ENCODE data around the gene GATA1.

Gene GATA1

DNA sequence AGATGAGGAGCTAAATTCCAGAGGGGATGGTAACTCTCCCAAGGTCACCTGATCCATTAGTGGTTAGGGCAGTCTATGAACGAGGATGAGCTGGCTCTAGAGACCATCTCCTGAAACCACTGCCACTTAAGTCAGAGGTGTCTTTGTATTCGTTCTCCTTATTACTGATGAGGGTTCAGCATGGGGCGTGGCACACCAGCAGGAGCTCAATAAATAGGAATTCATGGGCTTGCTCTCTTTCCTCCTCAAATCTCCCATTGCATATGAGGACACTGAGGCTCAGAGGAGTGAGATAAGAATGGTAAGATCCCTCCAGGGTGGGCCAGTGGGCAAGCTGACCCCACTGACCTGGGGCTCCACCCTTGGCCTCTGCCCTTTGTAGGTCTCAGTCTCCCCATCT is 1.7 kb upstream of the GATA1 start:
- TF ChIP-seq, protein P1, sequence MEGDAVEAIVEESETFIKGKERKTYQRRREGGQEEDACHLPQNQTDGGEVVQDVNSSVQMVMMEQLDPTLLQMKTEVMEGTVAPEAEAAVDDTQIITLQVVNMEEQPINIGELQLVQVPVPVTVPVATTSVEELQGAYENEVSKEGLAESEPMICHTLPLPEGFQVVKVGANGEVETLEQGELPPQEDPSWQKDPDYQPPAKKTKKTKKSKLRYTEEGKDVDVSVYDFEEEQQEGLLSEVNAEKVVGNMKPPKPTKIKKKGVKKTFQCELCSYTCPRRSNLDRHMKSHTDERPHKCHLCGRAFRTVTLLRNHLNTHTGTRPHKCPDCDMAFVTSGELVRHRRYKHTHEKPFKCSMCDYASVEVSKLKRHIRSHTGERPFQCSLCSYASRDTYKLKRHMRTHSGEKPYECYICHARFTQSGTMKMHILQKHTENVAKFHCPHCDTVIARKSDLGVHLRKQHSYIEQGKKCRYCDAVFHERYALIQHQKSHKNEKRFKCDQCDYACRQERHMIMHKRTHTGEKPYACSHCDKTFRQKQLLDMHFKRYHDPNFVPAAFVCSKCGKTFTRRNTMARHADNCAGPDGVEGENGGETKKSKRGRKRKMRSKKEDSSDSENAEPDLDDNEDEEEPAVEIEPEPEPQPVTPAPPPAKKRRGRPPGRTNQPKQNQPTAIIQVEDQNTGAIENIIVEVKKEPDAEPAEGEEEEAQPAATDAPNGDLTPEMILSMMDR (IDR thresholded peaks at IDR 0.05; ENCODE audit: insufficient read depth, missing control alignments), result no peak
- FAIRE-seq (no peak), DNase-seq (ENCODE audit: insufficient read length, low spot score) (no peak)

DNA sequence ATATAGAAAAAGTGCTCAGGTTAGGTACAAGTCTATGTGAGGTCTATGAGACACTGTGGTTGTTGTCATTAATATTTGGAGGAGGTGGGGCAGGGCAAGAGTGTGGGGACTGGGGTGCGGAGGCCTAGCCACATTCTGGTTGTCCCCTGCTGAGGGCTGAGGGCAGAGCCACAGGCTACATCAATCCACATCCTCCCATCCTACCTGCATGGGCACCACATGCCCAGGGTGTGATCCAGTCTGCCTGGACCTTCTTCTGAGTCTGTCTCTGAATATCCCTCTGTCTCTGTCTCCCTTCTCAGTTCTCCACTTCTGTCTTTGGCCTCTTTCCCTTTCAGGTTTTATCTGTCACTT is 1.2 kb upstream of the GATA1 start:
- DNase-seq (ENCODE audit: insufficient read length, low spot score) (no peak), FAIRE-seq (no peak)

DNA sequence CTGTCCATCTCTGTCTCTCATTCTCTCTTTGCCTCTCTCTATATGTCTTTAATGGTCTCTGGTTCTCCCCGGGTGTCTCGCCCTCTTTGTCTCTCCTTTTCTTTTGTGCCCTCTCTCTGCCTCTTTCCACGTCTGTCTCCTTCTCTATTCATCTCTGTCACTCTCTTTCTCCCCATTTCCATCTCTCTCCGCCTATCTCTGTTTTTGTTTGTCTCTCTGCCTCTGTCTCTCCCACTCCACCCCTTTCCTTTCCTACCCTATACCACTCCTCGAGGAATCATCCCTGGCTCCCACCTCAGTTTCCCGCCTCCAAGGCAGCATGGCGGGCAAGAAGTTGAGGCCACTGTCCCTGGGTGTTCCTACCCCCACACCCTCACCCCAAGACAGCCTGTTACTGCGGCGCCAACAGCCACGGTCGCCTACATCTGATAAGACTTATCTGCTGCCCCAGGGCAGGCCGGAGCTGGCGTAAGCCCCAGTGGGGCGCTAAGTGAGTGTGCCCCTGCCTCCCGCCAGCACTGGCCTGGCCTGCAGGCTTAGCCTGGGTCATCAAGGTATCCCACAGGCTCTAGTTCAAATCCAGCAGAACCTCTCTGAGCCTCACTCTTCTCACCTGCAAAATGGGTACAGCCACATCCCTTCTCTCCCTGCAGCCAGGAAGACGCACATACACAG is 713 bp upstream of the GATA1 start:
- DNase-seq (ENCODE audit: insufficient read length, low spot score), result no peak
- no peak for FAIRE-seq
- TF ChIP-seq, protein P1 (IDR thresholded peaks at IDR 0.05; ENCODE audit: insufficient read depth, missing control alignments), result no peak

More for the DNA sequence above, 1.2 kb upstream of the GATA1 start:
- TF ChIP-seq, protein P1 (IDR thresholded peaks at IDR 0.05; ENCODE audit: insufficient read depth, missing control alignments), result no peak

DNA sequence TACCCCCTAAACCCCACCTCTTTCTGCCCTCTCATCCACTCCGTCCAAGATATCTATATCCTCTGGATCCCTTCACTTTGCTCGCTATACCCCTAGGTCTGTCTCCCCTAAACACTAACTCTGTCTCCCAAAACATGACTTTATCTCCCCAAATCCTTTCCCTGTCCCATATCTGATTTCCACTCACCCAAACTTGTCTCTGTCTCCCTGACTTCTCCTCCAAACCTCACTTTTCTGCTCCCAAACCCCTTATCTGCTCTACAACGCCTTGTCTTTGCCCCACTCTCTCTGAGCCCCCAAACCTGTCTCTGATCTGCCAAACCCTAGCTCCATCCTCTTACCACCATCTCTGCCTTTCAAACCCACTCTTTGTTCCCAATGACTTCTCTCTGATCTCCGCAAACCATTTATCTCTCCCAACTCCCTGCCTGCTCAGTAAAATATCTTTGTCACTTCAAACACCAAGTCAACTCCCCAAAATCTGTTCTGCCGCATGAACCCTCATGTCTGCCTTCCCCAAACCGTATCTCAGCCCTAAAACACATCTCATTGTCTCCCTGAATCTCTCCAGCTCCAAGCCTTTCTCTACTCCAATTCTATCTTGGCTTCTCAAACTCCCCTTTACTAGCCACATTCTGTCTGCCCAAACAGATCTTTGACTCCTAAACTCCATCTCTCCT is 575 bp downstream of the GATA1 start:
- DNase-seq (ENCODE audit: insufficient read length, low spot score) (no peak), FAIRE-seq (no peak)
- TF ChIP-seq, protein P1 (IDR thresholded peaks at IDR 0.05; ENCODE audit: insufficient read depth, missing control alignments), result no peak

DNA sequence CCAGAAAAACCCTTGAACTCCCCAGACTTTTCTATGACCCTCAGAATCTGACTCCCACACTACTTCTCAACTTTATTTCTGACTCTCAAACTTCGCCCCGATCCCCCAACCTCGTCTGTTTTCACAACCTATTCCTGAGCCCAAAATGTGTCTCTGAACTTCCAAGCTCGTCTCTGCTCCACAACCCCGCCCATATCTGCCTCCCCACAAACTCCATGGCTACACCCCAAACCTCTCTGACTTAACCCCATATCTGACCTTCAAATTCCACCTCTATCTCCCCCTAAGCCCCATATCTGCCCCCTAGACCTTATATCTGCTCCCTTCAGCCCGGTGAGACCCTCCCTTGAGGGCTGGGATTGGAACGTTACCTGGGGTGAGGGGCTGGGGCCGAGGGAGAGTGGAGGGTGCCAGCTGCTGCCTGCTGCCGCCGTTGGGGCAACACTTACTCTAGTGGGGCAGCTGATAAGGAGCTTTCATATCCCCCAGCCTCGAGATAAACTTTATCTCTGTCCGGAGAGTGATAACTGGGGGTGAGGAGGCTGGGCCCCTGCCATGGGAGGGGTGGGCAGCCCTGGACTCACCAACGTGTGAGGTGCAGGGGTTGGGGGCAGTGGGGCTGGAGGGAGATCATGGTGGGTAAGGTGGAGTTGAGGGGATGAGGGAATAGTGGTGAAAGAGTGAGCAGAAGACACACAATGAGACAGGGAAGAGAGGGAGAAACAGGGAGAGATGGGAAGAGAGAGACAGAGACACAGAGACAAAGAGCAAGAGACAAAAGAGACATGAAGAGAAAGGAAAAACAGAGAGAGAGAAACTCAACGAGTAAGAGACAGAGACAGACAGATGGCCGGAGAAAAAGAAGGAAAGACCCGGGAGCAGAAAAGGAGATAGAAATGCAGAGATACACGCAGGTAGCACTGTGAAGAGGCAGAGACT is 1.4 kb downstream of the GATA1 start:
- TF ChIP-seq, protein P1 (IDR thresholded peaks at IDR 0.05; ENCODE audit: insufficient read depth, missing control alignments), result no peak
- DNase-seq (ENCODE audit: insufficient read length, low spot score) (no peak), FAIRE-seq (no peak)

DNA sequence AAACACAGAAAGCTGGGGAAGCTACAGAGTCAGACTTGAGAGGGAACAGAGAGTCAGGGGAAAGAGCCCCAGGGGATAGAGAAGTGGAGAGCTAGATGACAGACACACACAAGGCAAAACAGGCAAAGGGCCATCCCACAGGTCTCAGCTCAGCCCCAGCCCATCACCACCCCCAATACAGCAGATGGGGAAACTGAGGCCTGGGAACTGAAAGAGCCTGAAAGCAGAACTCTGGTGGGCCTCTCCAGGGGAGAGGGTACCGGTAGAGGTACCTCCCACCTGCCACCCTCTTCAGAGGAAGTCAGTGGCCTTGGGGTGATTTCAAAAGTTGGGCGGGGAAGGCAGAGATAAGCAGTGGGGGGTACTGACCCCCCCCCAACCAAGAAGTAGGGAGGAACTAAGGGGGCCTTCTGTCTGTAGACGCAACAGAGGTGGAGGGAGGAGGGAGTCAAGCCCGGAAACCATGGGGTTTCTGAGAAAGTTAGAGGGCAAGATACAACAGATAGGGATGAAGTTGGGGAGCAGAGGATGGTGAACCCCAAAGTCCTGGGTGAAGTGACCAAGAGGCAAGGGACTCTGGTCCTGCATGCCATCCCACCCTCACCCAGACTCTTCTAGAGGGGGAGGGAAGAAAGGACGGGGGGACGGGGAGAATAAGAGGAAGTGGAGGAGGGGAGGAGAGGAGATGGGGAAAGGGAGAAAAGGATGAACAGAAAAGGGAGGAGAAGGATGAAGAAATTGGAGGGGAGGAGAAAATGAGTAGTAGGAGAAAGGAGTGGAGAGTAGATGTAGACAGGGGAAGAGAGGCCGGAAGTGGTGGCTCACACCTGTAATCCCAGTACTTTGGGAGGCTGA is 3.2 kb downstream of the GATA1 start:
- no peak for FAIRE-seq

More for the DNA sequence above, 3.2 kb downstream of the GATA1 start:
- DNase-seq (ENCODE audit: insufficient read length, low spot score), result no peak
- TF ChIP-seq, protein P1 (IDR thresholded peaks at IDR 0.05; ENCODE audit: insufficient read depth, missing control alignments), result no peak

All from D721Med (cell line).